ENCODE results near the gene ZKSCAN3.

DNA sequence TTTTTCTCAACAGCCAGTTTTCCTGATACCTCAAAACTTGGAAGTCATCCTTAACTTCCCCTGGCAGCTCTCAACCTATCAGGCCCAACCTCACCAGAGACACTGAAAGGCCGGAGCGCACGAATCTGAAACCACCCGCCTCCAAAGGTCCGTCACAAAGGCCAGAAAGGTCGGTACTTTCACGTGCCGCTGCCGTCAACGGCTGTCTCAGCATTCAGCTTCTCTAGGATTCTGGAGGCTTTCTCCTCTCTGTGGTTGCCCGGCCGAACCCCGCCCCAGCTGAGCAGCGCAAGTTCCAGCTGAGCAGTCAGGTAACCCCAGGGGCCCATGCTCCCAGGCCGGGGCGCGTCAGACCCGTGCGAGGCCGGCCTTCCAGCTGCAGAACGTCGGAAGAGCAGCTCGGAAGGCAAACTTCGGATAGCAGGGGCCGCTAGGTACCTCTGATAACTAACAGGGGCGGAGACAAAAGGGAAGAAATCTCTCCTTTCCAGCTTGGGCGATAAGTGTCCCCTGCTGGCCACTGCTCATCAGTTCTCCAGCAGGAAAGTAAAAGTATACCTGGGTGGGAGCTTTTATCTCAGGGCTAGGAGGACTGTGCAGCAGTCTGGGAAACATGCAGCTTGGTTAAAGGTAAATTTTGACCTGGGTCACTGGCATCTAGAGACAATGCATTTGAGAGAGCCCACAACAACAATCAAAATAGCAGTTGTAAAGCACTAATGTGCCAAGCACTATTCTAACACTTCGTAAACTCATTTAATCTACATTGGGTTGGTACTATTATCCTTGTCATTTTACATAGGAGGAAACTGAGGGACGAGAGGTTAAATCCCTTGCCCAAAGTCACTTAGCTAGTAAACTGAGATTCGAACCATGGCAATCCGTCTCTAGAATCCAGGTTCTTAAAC lies 33.7 kb downstream of the ZKSCAN3 start:
- TF ChIP-seq, protein P1, sequence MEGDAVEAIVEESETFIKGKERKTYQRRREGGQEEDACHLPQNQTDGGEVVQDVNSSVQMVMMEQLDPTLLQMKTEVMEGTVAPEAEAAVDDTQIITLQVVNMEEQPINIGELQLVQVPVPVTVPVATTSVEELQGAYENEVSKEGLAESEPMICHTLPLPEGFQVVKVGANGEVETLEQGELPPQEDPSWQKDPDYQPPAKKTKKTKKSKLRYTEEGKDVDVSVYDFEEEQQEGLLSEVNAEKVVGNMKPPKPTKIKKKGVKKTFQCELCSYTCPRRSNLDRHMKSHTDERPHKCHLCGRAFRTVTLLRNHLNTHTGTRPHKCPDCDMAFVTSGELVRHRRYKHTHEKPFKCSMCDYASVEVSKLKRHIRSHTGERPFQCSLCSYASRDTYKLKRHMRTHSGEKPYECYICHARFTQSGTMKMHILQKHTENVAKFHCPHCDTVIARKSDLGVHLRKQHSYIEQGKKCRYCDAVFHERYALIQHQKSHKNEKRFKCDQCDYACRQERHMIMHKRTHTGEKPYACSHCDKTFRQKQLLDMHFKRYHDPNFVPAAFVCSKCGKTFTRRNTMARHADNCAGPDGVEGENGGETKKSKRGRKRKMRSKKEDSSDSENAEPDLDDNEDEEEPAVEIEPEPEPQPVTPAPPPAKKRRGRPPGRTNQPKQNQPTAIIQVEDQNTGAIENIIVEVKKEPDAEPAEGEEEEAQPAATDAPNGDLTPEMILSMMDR (IDR thresholded peaks at IDR 0.05) = peak; percentile 42
- no peak for TF ChIP-seq EZH2 (IDR thresholded peaks at IDR 0.05; ENCODE audit: borderline replicate concordance, insufficient read depth, low read depth, low read length, poor library complexity, severe bottlenecking)

Measured in B cell (primary cell).